ENCODE data around the gene EEFSEC. TPM values are rescaled to one million over a fixed set of nuclear protein-coding genes. Genes with fewer than 3 reads are reported as not detected.

The EEFSEC gene
- total RNA-seq, 4 donors from 2014 or later, result 9.1 to 17.4 (median 15.8) TPM

DNA sequence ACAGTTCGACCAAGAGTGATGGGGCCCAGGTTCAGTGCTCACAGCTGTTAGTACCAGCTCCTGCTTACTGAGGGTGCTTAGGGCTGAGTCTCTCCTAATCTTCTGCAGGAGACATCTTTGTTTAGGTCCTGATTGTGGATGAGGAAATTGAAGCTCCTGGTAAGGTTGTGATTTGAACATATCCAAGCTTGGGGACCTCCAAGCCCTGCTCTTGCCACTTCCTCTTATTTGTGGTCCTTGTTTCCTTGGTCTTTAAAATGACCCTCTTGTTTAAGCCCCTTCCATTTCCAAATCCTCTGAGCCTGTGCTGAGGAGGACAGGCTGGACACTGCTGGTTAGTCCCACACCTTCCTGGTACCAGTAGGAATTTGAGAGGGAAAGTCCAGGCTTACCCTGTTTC is 87.0 kb downstream of the EEFSEC start:
- no peak for DNase-seq (ENCODE audit: extremely low spot score)
- intact Hi-C loops (cut with DNase I), result no loop called here
- 100% methylated on average over 1 of the region's 1 CpG for WGBS
- no peak overlapping the region for H3K4me3 ChIP-seq
- H3K27ac ChIP-seq (replicated peaks in 1 of 4), result no peak overlapping the region
- peaks cover 0 to 4% (median 2%) of the 10 kb centered on the region in 4 donors for H3K36me3 ChIP-seq
- peaks cover 0 to 11% (median 6%) of the 10 kb centered on the region in 4 donors for H3K4me1 ChIP-seq
- no peaks in the 10 kb centered on the region for H3K27me3 ChIP-seq
- TF ChIP-seq, protein P1, sequence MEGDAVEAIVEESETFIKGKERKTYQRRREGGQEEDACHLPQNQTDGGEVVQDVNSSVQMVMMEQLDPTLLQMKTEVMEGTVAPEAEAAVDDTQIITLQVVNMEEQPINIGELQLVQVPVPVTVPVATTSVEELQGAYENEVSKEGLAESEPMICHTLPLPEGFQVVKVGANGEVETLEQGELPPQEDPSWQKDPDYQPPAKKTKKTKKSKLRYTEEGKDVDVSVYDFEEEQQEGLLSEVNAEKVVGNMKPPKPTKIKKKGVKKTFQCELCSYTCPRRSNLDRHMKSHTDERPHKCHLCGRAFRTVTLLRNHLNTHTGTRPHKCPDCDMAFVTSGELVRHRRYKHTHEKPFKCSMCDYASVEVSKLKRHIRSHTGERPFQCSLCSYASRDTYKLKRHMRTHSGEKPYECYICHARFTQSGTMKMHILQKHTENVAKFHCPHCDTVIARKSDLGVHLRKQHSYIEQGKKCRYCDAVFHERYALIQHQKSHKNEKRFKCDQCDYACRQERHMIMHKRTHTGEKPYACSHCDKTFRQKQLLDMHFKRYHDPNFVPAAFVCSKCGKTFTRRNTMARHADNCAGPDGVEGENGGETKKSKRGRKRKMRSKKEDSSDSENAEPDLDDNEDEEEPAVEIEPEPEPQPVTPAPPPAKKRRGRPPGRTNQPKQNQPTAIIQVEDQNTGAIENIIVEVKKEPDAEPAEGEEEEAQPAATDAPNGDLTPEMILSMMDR (IDR thresholded peaks at IDR 0.05), result no peak
- TF ChIP-seq EP300 (IDR thresholded peaks at IDR 0.05) (no peak), POLR2AphosphoS5 (IDR thresholded peaks at IDR 0.05) (no peak), POLR2A (IDR thresholded peaks at IDR 0.05; ENCODE audit: low read depth) (no peak)
- no peaks in the 10 kb centered on the region for H3K9me3 ChIP-seq

DNA sequence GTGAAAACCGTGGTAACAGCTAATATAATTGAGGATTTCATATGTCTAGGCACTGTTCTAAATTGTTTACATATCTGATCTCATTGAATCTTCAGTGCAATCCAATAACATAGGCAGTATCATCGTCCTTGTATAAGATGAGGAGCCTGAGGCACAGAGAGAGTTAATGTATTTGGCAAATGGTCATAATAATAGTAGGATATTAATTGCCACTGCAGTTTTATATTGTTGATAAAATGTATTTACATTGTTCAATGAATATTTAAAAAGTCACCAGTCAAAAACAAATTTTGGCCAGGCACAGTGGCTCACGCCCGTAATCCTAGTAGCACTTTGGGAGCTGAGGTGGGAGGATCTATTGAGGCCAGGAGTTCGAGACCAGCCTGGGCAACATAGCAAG is 88.5 kb downstream of the EEFSEC start:
- WGBS, result 92% methylated on average over 5 of the region's 5 CpGs
- intact Hi-C loops (cut with DNase I), result no loop called here
- TF ChIP-seq, protein P1 (IDR thresholded peaks at IDR 0.05), result no peak
- no peak for TF ChIP-seq POLR2AphosphoS5 (IDR thresholded peaks at IDR 0.05)
- no peak for TF ChIP-seq EP300 (IDR thresholded peaks at IDR 0.05)
- TF ChIP-seq POLR2A (IDR thresholded peaks at IDR 0.05; ENCODE audit: low read depth), result no peak
- no peak overlapping the region for H3K4me3 ChIP-seq
- H3K36me3 ChIP-seq, result peaks cover under 1 to 7% (median 5%) of the 10 kb centered on the region in 4 donors
- no peak overlapping the region for H3K27ac ChIP-seq (replicated peaks in 1 of 4)
- H3K4me1 ChIP-seq, result peaks cover 0 to 9% (median 4%) of the 10 kb centered on the region in 4 donors
- no peaks in the 10 kb centered on the region for H3K9me3 ChIP-seq
- no peak for DNase-seq (ENCODE audit: extremely low spot score)
- no peaks in the 10 kb centered on the region for H3K27me3 ChIP-seq

DNA sequence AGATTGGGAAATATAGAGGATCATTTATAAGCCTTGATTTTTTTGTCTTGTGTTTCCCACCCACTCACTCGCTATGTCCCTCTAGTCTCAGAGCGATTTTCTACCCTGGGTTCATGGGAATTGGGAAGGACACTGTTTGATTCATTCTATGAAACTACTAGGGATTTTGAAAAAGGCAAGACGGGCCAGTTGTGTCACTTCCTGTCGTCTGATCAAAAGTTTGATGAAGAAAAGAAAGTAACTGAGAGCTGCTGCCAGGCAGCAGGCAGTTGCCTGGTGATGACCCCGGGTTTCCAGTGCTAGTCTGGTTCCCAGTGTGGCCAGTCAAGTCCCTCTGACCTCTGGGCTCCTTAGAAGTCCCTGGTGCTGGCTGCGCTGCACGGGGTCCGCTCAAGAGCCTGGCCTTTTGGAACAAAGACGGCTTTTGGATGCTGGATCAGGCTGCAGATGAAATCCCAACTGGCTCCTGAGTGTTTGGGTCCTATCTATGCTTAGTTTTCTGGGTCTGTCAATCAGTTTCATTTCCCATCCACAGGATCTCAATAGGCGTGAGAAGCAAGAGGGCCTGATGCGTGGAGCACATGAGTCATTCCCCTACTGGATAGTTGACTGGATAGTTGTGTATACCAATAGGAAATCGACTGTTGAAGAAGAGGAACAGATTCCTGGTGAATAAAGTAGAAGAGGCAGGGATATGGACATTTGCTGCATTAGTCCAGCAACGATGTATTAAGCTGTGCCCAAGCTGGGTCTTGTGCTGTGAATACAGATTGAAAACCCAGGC is 89.7 kb downstream of the EEFSEC start:
- intact Hi-C loops (cut with DNase I), result no loop called here

DNA sequence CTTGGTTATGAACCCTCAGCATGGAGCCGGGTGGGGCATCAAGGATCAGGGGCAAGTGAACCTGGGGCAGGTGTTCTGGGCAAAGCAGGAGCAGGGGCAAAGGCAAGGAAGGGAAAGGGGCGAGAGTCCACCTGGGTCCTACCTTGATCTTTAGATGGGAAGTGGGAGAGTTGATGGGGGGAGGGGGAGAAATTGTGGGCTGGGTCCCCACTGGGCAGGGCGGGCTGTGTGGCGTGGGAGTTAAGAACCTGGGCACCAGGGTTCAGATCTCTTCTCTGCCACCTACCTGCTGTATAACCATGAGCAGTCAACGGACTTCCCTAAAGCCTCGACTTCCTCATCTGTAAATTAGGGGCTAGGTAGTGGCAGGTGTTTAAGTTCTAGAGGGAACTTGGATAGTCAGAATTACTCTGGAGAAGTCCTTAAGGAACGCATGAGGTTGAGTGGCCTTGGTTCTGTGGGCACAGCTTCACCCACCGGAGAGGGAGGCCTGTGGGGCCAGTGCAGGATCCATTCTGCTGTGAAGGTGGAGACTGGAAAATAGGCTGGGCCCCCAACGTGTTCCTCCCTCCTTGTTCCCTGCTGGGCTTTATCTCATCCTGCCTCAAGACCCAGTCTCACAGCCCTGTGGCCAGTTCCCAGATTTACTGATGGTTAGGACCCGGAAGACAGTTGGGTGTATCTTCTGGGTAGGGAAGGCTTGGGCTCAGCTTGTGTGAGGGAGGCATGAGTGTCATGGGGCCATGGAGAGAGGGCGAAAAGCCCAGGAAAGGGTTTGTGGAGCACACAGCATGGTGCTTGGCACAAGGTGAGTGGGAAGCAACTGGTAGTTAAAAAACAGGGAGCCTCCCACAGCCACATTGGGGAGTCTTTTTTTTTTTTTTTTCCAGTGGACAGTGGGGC is 90.6 kb downstream of the EEFSEC start:
- WGBS, result 76% methylated on average over 10 of the region's 11 CpGs
- H3K4me3 ChIP-seq, result no peak overlapping the region
- H3K4me1 ChIP-seq, result no peaks in the 10 kb centered on the region
- H3K36me3 ChIP-seq, result peaks cover 15 to 27% (median 19%) of the 10 kb centered on the region in 4 donors
- H3K27ac ChIP-seq (replicated peaks in 1 of 4), result no peak overlapping the region
- TF ChIP-seq, protein P1 (IDR thresholded peaks at IDR 0.05), result no peak
- TF ChIP-seq POLR2AphosphoS5 (IDR thresholded peaks at IDR 0.05), result no peak
- TF ChIP-seq POLR2A (IDR thresholded peaks at IDR 0.05; ENCODE audit: low read depth), result no peak
- no peak for TF ChIP-seq EP300 (IDR thresholded peaks at IDR 0.05)
- no peak for DNase-seq (ENCODE audit: extremely low spot score)
- H3K27me3 ChIP-seq, result no peaks in the 10 kb centered on the region
- H3K9me3 ChIP-seq, result no peaks in the 10 kb centered on the region
- intact Hi-C loops (cut with DNase I), result no loop called here

More for the DNA sequence above, 89.7 kb downstream of the EEFSEC start:
- H3K36me3 ChIP-seq, result peaks cover 13 to 20% (median 17%) of the 10 kb centered on the region in 4 donors
- TF ChIP-seq, protein P1 (IDR thresholded peaks at IDR 0.05), result no peak
- TF ChIP-seq EP300 (IDR thresholded peaks at IDR 0.05), result no peak
- TF ChIP-seq POLR2A (IDR thresholded peaks at IDR 0.05; ENCODE audit: low read depth), result no peak
- no peak for TF ChIP-seq POLR2AphosphoS5 (IDR thresholded peaks at IDR 0.05)
- H3K27ac ChIP-seq (replicated peaks in 1 of 4), result no peak overlapping the region
- DNase-seq (ENCODE audit: extremely low spot score), result no peak
- H3K4me1 ChIP-seq, result peaks cover 0 to 2% (median 0%) of the 10 kb centered on the region in 4 donors
- 83% methylated on average over 13 of the region's 13 CpGs for WGBS
- H3K27me3 ChIP-seq, result no peaks in the 10 kb centered on the region
- no peak overlapping the region for H3K4me3 ChIP-seq
- H3K9me3 ChIP-seq, result no peaks in the 10 kb centered on the region
